ENCODE data around the gene TTC7B.

Gene TTC7B

GRCh38 chr14:90571149-90571947, 244.9 kb downstream of the TTC7B start:
- DNase-seq = no peak

DNA sequence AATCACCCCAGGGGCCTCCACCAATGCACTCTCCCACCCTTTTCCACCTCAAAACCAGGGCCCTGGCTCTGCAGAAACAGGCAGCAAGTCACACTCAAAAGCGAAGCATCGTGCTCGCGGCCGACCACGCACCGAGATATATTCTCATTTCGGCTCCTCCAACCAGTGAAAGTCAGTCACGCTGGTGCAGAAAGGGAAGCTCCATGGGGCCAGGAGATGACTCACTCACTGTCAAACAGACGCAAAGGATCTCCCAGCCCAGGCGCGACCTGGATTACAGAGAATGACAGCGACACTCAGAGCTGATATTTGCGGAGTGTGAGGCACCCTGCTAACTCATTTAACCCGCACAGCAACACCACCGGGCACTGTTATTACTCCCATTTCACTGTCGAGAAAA, 245.8 kb downstream of the TTC7B start:
- no peak for DNase-seq

DNA sequence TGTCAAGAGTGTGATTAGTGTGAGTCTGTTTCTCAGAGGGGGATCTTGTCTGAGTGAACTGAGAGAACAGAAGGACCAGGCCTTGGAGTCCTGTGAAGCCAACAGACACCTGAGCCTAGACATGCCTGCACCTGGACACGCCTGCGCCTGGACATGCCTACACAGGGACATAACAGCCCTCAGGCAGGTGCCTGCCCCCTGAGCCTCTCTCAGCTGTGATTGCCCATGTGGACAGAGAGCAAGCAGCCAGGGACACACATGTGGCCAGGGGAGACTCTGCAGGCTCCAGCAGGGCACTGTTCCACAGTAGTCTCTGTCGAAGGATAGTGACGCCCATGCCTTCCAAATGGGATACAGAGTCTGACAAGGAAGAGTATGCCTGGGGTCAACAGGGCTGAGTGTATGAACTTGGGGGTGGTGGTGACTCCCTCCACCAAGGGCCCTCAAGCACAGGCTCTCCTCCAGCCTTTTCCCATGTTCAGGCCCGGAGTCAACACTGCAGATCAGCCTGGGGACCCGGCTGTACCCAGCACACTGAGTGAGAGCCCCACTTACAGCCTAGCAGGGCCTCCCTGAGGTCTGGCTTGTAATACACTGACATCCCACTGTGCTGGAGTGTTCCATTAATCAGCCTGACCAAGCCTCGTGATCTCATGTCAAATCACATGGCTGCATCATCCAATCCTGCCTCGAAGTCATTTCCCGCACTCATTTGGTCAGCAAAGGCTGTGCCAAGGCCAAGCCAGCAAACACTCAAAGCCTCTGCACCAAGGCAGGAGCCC, 246.4 kb downstream of the TTC7B start:
- peak in 1 of 3 experiments; percentile 52 for DNase-seq

GRCh38 chr14:90569201-90569600, 247.0 kb downstream of the TTC7B start:
- no peak for DNase-seq

GRCh38 chr14:90568405-90568804, 247.8 kb downstream of the TTC7B start:
- DNase-seq = no peak

- no peak for DNase-seq
Observed at GRCh38 chr14:90567991-90568390, 248.2 kb downstream of the TTC7B start.

DNA sequence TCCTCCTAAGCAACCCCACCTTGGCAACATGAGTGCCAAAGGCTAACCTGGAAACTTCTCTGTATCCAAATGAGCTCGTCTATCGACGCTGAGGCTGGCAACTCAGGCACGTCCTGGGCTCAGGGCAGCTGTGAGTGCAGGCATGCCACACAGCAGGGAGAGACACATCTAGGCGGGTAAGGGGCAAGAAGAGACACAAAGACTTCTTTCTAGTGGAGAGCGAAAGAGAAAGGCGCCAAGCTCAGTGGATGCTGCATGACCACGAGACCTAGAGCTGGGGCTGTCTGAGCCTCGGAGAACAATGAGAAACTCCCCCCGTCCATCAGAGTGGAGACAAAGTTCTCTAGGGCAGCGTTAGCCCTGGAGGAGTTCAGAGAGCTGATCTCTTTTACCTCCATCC, 249.0 kb downstream of the TTC7B start:
- DNase-seq = no peak

DNA sequence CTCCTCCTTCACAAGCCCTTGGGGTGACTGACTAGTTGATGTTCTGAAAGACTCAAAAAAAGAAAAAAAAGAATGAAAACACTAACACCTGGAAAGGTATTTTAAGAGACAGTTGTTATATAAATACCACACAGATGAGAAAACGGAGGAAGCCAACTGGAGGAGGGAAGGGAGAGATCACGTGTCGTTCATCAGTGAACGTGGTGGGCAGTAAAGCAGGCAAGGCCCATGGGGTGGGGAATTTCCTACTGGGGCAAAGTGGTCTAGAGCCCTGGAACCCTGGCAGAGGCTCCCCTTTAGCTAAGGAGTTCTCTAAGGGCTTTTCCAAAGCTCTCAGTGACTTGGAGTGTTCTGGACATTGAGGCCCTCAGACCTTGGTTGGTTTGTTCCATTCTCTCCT, 249.7 kb downstream of the TTC7B start:
- DNase-seq = no peak

DNA sequence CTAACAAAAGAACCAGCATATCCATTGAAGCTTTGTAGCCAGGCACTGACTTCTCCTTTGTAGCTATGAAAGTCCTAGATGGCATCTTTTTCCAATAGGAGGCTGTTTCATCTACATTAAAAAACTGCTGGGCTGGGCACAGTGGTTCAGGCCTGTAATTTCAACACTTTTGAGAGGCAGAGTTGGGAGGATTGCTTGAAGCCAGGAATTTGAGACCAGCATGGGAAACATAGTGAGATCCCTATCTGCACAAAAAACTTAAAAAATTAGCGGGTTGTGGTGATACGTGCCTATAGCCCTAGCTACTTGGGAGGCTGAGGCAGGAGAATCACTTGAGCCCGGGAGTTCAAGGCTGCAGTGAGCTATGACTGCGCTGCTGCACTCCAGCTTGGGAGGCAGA, 251.7 kb downstream of the TTC7B start:
- no peak for DNase-seq

DNA sequence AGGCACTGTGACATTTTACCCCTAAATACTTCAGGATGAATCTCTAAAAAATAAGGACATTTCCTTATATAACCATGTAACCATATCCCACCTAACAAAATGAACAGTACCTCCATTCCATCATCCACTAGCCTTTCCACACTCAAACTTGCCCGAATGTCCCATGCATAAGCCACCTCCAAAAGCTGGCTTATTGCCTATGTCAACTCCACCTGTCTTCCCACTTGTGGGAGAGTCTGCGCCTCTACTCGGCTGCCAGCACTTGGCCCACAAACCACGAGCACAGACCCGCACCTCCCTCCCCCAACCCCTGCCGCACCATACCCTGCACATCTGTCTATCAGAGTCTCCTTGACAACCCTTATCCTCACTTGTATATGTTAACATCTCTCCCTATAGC, 253.6 kb downstream of the TTC7B start:
- DNase-seq = no peak

GRCh38 chr14:90561920-90562319, 254.3 kb downstream of the TTC7B start:
- no peak for DNase-seq

DNA sequence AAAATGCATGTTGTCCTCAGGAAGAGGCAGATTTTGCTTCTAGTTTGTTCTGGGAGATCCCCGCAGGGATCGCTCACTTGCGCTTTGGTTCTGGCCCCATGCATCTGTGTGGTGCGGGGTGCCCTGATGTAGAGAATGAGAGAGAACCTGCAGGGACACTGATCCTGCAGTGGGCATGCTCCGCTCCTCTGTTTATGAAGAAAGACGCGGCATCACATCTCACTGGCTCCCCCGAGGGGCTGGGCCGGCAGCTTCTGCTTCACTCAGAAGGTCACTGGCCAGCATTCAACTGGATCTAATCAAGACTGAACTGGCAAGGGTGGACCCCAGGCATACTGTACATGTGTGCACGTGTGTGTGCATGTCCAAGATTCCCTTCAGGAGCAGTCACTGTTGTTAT, 255.2 kb downstream of the TTC7B start:
- DNase-seq = no peak

- DNase-seq = peak; percentile 44 to 80 (median 48)
Observed at GRCh38 chr14:90560558-90560957, 255.7 kb downstream of the TTC7B start.

DNA sequence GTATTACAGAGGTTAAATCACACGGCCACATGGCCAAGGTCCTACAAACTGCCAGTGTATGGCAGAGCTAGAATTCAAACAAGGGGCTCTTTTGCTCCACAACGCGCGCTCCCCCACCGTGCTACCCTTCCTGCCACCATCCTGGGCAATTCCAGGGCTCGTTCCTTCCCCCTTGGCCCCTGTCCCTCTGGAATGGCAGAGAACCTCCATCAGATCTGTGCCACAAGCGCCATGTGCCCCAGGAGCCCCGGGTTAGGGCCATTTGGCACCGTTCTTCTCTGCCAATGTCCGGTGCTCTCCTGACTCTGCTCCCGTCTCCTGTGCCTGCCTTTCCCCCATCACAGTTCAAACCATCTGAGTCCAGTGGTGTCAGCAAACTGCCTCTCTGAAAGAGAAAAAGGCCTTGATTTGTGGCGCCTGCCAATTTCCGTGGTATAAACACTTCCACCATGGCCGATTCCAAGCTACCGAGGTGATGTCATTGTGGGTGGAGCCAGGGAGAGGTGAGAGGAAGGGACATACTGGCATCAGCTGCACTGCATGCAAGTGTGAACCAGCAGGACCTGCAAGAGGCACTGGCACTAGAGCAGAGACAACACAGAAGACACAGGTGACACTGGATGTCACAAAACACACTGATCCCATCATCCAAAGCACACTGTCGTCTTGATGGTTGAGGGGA, 256.3 kb downstream of the TTC7B start:
- DNase-seq = peak; percentile 28 to 61 (median 49)

DNA sequence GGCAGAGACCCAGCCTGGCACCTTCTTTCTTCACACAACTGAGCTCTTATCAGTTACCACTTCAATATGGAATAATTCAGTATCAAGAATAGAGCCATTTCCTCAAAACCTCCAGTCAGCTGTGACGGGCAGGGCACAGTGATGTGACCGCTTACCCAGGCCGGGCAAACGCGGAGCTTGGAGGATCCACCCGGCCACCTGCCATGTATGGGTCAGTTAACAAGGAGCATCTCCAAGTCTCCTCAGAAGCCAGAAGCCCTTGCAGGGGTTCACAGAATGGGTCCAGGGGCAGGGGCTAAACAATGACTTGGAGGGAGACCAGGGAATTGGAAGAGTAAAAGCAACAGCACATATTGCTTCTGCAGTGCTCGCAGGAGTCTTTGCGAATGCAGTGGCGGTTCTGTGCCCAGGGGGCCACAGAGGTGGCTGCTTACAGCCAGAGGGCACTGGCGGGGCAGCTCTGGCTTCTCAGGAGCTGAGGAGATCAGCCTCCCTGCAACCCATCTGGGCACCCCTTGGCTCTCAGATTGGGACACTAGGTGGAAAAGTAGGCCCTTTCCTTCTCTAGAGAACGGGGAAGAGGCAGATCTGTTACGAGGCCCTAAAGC, 257.1 kb downstream of the TTC7B start:
- DNase-seq = no peak

GRCh38 chr14:90558041-90558982, 257.9 kb downstream of the TTC7B start:
- no peak for DNase-seq

GRCh38 chr14:90557516-90557915, 258.7 kb downstream of the TTC7B start:
- DNase-seq = no peak

GRCh38 chr14:90556666-90557450, 259.4 kb downstream of the TTC7B start:
- DNase-seq = no peak

DNA sequence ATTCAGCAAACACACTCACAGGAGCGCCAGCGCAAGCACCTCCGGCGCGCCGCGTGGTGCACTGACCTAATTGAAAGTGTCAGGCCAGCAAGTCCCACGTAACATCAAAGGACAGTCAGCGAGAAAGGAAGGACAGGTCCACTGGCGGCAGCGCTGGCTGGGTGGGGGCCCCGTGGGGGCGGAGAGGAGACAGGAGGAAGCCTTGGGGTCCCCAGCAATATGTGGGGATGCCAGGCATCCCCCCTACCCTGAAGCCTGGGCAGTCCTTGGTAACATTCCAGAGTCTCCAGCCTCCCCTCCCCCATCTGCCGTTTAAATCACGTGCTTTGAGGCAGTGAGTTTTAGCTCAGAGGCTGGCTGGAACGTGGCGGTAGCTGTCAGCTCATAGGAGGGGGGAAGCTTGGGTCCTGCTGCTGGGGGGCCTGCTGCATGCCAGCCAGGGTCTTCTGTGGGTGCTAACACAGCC, 260.2 kb downstream of the TTC7B start:
- DNase-seq = peak in 2 of 3 experiments; percentile 88

GRCh38 chr14:90555126-90556011, 260.9 kb downstream of the TTC7B start:
- DNase-seq = no peak
